HEK293 (cell line): Measurements from ENCODE around the gene ATP6V0A1.
A peak's percentile ranks its signal among the peaks of the same experiment; 100 is the strongest.

ENCODE experiments used
- CTCF ChIA-PET: fragments of 350-600 bp; formaldehyde crosslinking; extraction: SDS; loops from one replicate; lab custom pipeline; 2021; ENCODE audit warnings: antibody characterized with exemption; lab: Yijun Ruan, JAX
- POLR2A ChIA-PET: fragments of 300-600 bp; formaldehyde crosslinking; extraction: SDS; loops from one replicate; lab custom pipeline; 2020; ENCODE audit warnings: antibody characterized with exemption, inconsistent platforms; lab: Yijun Ruan, JAX
- H3K27ac ChIP-seq: fragments of 200-500 bp; sonication (Bioruptor generic); 2 replicates; pipeline ENCODE4 v1.5.1; 2014; ENCODE audit warnings: low read depth, low read length, control low read depth, inconsistent platforms; ENCODE audit errors: extremely low read depth
- H3K36me3 ChIP-seq, 2 experiments: fragments of 200-500 bp in 1 of 2; sonication (Bioruptor generic) in 1 of 2; 1 replicate in 1 of 2; 2 replicates in 1 of 2; pipeline ENCODE4 v1.5.1; 2014 to 2017; ENCODE audit warnings: inconsistent platforms in 2 of 2, low read length in 2 of 2; ENCODE audit not compliant: control insufficient read depth in 2 of 2, insufficient read depth in 1 of 2
- H3K4me1 ChIP-seq: fragments of 200-500 bp; sonication (Bioruptor generic); 2 replicates; pipeline ENCODE4 v1.5.1; 2014; ENCODE audit warnings: mild to moderate bottlenecking, low read length, inconsistent platforms; ENCODE audit not compliant: control insufficient read depth, insufficient read depth
- H3K4me3 ChIP-seq: 2 replicates; pipeline ENCODE4 v1.5.1; 2011; ENCODE audit warnings: low read depth, mild to moderate bottlenecking, control low read depth, low read length, moderate library complexity
- H3K9me3 ChIP-seq: fragments of 200-500 bp; sonication (Bioruptor generic); 2 replicates; pipeline ENCODE4 v1.5.1; 2014; ENCODE audit warnings: low read depth, low read length, inconsistent platforms; ENCODE audit not compliant: control insufficient read depth, insufficient read depth
- BCL11A ChIP-seq: fragments of 450-650 bp; formaldehyde crosslinking; IDR thresholded peaks from 2 replicates; pipeline ENCODE4 v1.5.1; 2016; ENCODE audit warnings: low read depth, missing biosample characterization, missing genetic modification characterization
- CTCF ChIP-seq: fragments of 450-650 bp; formaldehyde crosslinking; IDR thresholded peaks from 2 replicates; pipeline ENCODE4 v1.5.1; 2016; ENCODE audit warnings: missing biosample characterization, missing genetic modification characterization
- GLIS2 ChIP-seq: fragments of 450-650 bp; formaldehyde crosslinking; IDR thresholded peaks from 2 replicates; pipeline ENCODE4 v1.5.1; 2016; ENCODE audit warnings: missing biosample characterization, missing genetic modification characterization
- RBAK ChIP-seq: fragments of 450-650 bp; formaldehyde crosslinking; IDR thresholded peaks from 2 replicates; pipeline ENCODE4 v1.5.1; 2016; ENCODE audit warnings: missing biosample characterization, missing genetic modification characterization
- SCRT1 ChIP-seq: fragments of 450-650 bp; formaldehyde crosslinking; IDR thresholded peaks from 2 replicates; pipeline ENCODE4 v1.5.1; 2016; ENCODE audit warnings: missing biosample characterization, missing genetic modification characterization, borderline replicate concordance
- SCRT2 ChIP-seq: fragments of 450-650 bp; formaldehyde crosslinking; IDR thresholded peaks from 2 replicates; pipeline ENCODE4 v1.5.1; 2016; ENCODE audit warnings: missing biosample characterization, missing genetic modification characterization
- TSHZ1 ChIP-seq: fragments of 450-650 bp; formaldehyde crosslinking; IDR thresholded peaks from 2 replicates; pipeline ENCODE4 v1.5.1; 2016; ENCODE audit warnings: missing biosample characterization, missing genetic modification characterization, borderline replicate concordance
- ZEB2 ChIP-seq: fragments of 450-650 bp; formaldehyde crosslinking; IDR thresholded peaks from 2 replicates; pipeline ENCODE4 v1.5.1; 2016; ENCODE audit warnings: missing biosample characterization, missing genetic modification characterization
- ZIC2 ChIP-seq: fragments of 450-650 bp; formaldehyde crosslinking; IDR thresholded peaks from 2 replicates; pipeline ENCODE4 v1.5.1; 2016; ENCODE audit warnings: missing biosample characterization, missing genetic modification characterization
- ZNF121 ChIP-seq: fragments of 450-650 bp; formaldehyde crosslinking; IDR thresholded peaks from 2 replicates; pipeline ENCODE4 v1.5.1; 2016; ENCODE audit warnings: missing biosample characterization, missing genetic modification characterization
- ZNF366 ChIP-seq: fragments of 450-650 bp; formaldehyde crosslinking; conservative IDR thresholded peaks from 2 replicates; pipeline ENCODE4 v1.5.1; 2016; ENCODE audit warnings: missing biosample characterization, missing genetic modification characterization
- ZNF521 ChIP-seq: fragments of 450-650 bp; formaldehyde crosslinking; IDR thresholded peaks from 2 replicates; pipeline ENCODE4 v1.5.1; 2017; ENCODE audit warnings: missing biosample characterization, mild to moderate bottlenecking, missing genetic modification characterization
- ZNF530 ChIP-seq: fragments of 450-650 bp; formaldehyde crosslinking; IDR thresholded peaks from 2 replicates; pipeline ENCODE4 v1.5.1; 2016; ENCODE audit warnings: low read depth, missing biosample characterization, missing genetic modification characterization
- ZNF596 ChIP-seq: fragments of 450-650 bp; IDR thresholded peaks from 2 replicates; pipeline ENCODE4 v1.5.0; 2018; ENCODE audit warnings: missing biosample characterization, mild to moderate bottlenecking, missing genetic modification characterization, moderate library complexity
- ZNF660 ChIP-seq: fragments of 450-650 bp; IDR thresholded peaks from 2 replicates; pipeline ENCODE4 v1.5.1; 2018; ENCODE audit warnings: missing biosample characterization, mild to moderate bottlenecking, missing genetic modification characterization
- ZNF768 ChIP-seq: fragments of 450-650 bp; formaldehyde crosslinking; IDR thresholded peaks from 2 replicates; pipeline ENCODE4 v1.5.1; 2018; ENCODE audit warnings: missing biosample characterization, mild to moderate bottlenecking, missing genetic modification characterization
- ZNF791 ChIP-seq: fragments of 450-650 bp; formaldehyde crosslinking; IDR thresholded peaks from 2 replicates; pipeline ENCODE4 v1.5.1; 2016; ENCODE audit warnings: missing biosample characterization, missing genetic modification characterization
- ZXDB ChIP-seq: fragments of 450-650 bp; formaldehyde crosslinking; IDR thresholded peaks from 2 replicates; pipeline ENCODE4 v1.5.1; 2016; ENCODE audit warnings: missing biosample characterization, missing genetic modification characterization
- TF ChIP-seq, protein P1 (sequence below): fragments of 450-650 bp; formaldehyde crosslinking; IDR thresholded peaks from 2 replicates; pipeline ENCODE4 v1.5.1; 2016; ENCODE audit warnings: missing biosample characterization, missing genetic modification characterization

Gene ATP6V0A1

DNA sequence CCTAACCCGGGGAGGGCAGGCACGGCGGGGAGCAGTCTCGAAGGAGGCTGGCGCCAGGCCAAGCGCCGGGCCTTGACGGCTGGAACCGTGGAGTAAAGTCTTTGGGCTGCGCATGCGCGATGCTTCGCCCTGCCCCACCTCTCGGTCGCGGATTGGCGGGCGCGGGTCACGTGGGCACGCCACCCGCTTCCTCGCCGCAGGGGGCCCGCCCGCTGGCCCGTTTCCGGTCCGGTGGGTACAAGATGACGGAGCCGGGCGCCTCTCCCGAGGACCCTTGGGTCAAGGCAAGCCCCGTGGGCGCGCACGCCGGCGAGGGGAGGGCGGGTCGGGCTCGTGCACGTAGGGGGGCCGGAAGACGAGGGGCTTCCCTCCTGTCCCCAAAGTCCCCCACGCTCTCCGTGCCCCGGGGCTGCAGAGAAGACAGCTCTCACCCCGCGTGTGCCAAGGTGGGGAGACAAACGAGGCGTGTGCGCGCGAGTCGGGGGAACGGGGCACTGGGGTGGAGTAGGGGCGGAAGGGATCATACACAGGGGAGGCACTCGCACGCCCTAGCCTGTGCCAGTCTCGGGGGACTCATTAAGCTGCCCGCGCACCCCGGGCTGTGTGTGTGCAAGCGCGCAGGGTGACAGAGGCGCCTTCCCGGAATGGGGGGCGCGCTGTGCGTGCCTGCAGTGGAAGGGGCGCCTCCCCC is 108.3 kb downstream of the ATP6V0A1 start, which contains the start of gene MLX (continued):
- TF ChIP-seq ZNF596 (tag by site-specific recombination) (0 out of 2 replicates have a peak, but pooled peaks have one; percentile 19), ZNF530 (tag by site-specific recombination) (no peak), ZNF768 (tag by site-specific recombination) (no peak), SCRT1 (tag by site-specific recombination) (no peak), ZEB2 (tag by site-specific recombination) (peak; percentile 84; the same call in 1 of the 2 replicates), CTCF (tag by site-specific recombination) (peak; percentile 86), ZXDB (tag by site-specific recombination) (no peak), TSHZ1 (tag by site-specific recombination) (no peak; the same call in 1 of the 2 replicates), GLIS2 (tag by site-specific recombination) (peak; percentile 93)
- TF ChIP-seq, protein P1, sequence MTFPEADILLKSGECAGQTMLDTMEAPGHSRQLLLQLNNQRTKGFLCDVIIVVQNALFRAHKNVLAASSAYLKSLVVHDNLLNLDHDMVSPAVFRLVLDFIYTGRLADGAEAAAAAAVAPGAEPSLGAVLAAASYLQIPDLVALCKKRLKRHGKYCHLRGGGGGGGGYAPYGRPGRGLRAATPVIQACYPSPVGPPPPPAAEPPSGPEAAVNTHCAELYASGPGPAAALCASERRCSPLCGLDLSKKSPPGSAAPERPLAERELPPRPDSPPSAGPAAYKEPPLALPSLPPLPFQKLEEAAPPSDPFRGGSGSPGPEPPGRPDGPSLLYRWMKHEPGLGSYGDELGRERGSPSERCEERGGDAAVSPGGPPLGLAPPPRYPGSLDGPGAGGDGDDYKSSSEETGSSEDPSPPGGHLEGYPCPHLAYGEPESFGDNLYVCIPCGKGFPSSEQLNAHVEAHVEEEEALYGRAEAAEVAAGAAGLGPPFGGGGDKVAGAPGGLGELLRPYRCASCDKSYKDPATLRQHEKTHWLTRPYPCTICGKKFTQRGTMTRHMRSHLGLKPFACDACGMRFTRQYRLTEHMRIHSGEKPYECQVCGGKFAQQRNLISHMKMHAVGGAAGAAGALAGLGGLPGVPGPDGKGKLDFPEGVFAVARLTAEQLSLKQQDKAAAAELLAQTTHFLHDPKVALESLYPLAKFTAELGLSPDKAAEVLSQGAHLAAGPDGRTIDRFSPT (tag by site-specific recombination) = peak; percentile 99
- TF ChIP-seq, all 188 proteins: peak for 56

DNA sequence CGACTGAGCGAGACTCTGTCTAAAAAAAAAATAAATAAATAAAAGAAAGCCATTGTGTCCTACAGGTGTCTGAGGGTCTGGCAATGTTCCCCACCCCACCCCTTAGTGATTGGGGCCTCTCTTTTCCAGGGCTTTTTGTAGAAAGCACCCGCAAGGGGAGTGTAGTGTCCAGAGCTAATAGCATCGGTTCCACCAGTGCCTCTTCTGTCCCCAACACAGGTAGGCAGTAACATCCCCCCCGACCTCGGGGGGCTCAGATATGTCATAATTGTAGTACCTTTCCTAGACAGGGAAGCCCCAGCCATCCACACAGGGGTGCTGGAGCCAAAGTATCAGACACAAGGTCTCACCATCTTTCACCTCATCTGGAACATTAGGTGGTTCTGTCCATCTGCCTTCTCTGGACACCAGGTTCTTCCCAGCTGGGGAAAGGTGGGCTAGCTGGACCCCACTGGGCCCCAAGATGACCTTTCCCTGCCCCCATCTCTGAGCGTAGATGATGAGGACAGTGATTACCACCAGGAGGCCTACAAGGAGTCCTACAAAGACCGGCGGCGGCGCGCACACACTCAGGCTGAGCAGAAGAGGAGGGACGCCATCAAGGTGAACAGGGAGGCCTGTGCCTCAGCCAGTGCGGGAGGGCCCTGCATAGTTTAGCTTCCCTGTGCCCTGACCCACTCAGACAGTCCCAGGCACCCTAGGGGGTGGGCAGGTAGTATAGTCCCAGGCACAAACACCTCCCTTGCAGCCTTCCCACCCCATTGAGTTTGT is 109.8 kb downstream of the ATP6V0A1 start:
- TF ChIP-seq GLIS2 (tag by site-specific recombination) (peak; percentile 18; the same call in 1 of the 2 replicates), ZNF366 (no peak), ZIC2 (no peak), RBAK (no peak), ZNF121 (tag by site-specific recombination) (no peak), ZNF521 (tag by site-specific recombination) (no peak), SCRT2 (tag by site-specific recombination) (0 out of 2 replicates have a peak, but pooled peaks have one; percentile 26), ZNF791 (tag by site-specific recombination) (no peak), ZNF660 (tag by site-specific recombination) (no peak), BCL11A (tag by site-specific recombination) (no peak)
- Histone ChIP-seq H3K9me3 (no peaks in the 10 kb centered on the region), H3K4me1 (peaks cover 4% of the 10 kb centered on the region; the same call in 1 of the 2 replicates), H3K4me3 (no peak overlapping the region), H3K36me3 (peaks cover 31 to 87% of the 10 kb centered on the region in 2 experiments), H3K27ac (peak overlapping the region; percentile 40; the same call in 1 of the 2 replicates)
- ChIA-PET CTCF (interaction anchor here (0.6 to 4.9 kb wide), 2 partner anchors 9 to 54 kb away, joined by 3 to 34 read pairs; partner anchors contain the start of gene PSMC3IP), POLR2A (interaction anchor here (0.6 to 4.8 kb wide), 5 partner anchors 9 to 256 kb away, joined by 3 to 48 read pairs (median 4); partner anchors contain the start of genes BECN1 and PSMC3IP)
